Keratinocyte (primary cell): ENCODE data around the gene MGAT1. TPM values are rescaled to one million over a fixed set of nuclear protein-coding genes. Genes with fewer than 3 reads are reported as not detected.

Experiments used
- DNase-seq: peaks from one replicate; pipeline ENCODE4 v3.0.0-alpha.2; 2011; ENCODE audit warnings: low read depth, missing footprints, low spot score
- FAIRE-seq: peaks from 2 replicates; lab custom pipeline; 2011; peaks lifted over from hg19 to GRCh38; lab: Jason Lieb, UNC
- H2AFZ ChIP-seq: 2 replicates; pipeline ENCODE4 v1.6.0; 2012; ENCODE audit warnings: low read length, control low read depth, inconsistent platforms; ENCODE audit not compliant: control insufficient read depth
- H3K27ac ChIP-seq: 2 replicates; pipeline ENCODE4 v1.5.1; 2011; ENCODE audit warnings: low read length; ENCODE audit not compliant: control insufficient read depth, insufficient read depth
- H3K27me3 ChIP-seq: 3 replicates; pipeline ENCODE4 v1.6.0; 2011; ENCODE audit warnings: low read length; ENCODE audit not compliant: control insufficient read depth, insufficient read depth; ENCODE audit errors: extremely low read depth
- H3K36me3 ChIP-seq, 2 experiments: 2 replicates in 1 of 2; 3 replicates in 1 of 2; pipeline ENCODE4 v1.5.1; 2011; ENCODE audit warnings: low read length in 2 of 2, mild to moderate bottlenecking in 1 of 2; ENCODE audit not compliant: control insufficient read depth in 2 of 2, insufficient read depth in 2 of 2; ENCODE audit errors: extremely low read depth in 1 of 2
- H3K4me1 ChIP-seq: 3 replicates; pipeline ENCODE4 v1.5.1; 2011; ENCODE audit warnings: low read length; ENCODE audit not compliant: control insufficient read depth, insufficient read depth; ENCODE audit errors: extremely low read depth
- H3K4me2 ChIP-seq: 3 replicates; pipeline ENCODE4 v1.6.0; 2011; ENCODE audit warnings: low read depth, low read length; ENCODE audit not compliant: control insufficient read depth, insufficient read depth; ENCODE audit errors: extremely low read depth
- H3K4me3 ChIP-seq, 3 experiments: fragments of 200-600 bp in 1 of 3; sonication (generic) in 1 of 3; 2 replicates in 2 of 3; 3 replicates in 1 of 3; pipeline ENCODE4 v1.5.1; 2011 to 2016; ENCODE audit warnings: low read length in 3 of 3, mild to moderate bottlenecking in 3 of 3, control low read depth in 2 of 3, inconsistent platforms in 1 of 3, low read depth in 1 of 3, mixed read lengths in 1 of 3, mixed run types in 1 of 3, moderate library complexity in 1 of 3; ENCODE audit not compliant: control insufficient read depth in 2 of 3, insufficient read depth in 2 of 3; ENCODE audit errors: extremely low read depth in 1 of 3
- H3K79me2 ChIP-seq: 2 replicates; pipeline ENCODE4 v1.6.0; 2012; ENCODE audit warnings: low read length; ENCODE audit not compliant: control insufficient read depth, insufficient read depth
- H3K9ac ChIP-seq: 3 replicates; pipeline ENCODE4 v1.6.0; 2011; ENCODE audit warnings: low read length; ENCODE audit not compliant: control insufficient read depth, insufficient read depth; ENCODE audit errors: extremely low read depth
- H3K9me1 ChIP-seq: 3 replicates; pipeline ENCODE4 v1.6.0; 2011; ENCODE audit warnings: low read length; ENCODE audit not compliant: control insufficient read depth, insufficient read depth; ENCODE audit errors: extremely low read depth
- H3K9me3 ChIP-seq: 2 replicates; pipeline ENCODE4 v1.5.1; 2012; ENCODE audit warnings: low read depth, low read length; ENCODE audit not compliant: control insufficient read depth
- H4K20me1 ChIP-seq: 3 replicates; pipeline ENCODE4 v1.6.0; 2011; ENCODE audit warnings: low read length; ENCODE audit not compliant: control insufficient read depth, insufficient read depth; ENCODE audit errors: extremely low read depth
- CTCF ChIP-seq, 3 experiments: IDR thresholded peaks in 1 of 3; conservative IDR thresholded peaks in 1 of 3; optimal IDR thresholded peaks in 1 of 3; 2 replicates in 2 of 3; 3 replicates in 1 of 3; pipeline versions ENCODE3 to v1.5.1; 2011; ENCODE audit warnings: low read length in 3 of 3, mild to moderate bottlenecking in 3 of 3, moderate library complexity in 2 of 3, control low read depth in 1 of 3, inconsistent platforms in 1 of 3; ENCODE audit not compliant: insufficient read depth in 2 of 3; ENCODE audit errors: extremely low read depth in 1 of 3
- EZH2 ChIP-seq: IDR thresholded peaks from one replicate; pipeline ENCODE4 v1.6.1; 2012; ENCODE audit warnings: inconsistent platforms, mild to moderate bottlenecking, low read length, moderate library complexity
- dilution Hi-C: fragments of 300-500 bp; cut with MboI; formaldehyde crosslinking; loops from one replicate; pipeline ENCODE4 v1.7.0; 2020; ENCODE audit warnings: low sequenced_read_pairs; ENCODE audit not compliant: extremely low pct_ligation_motif_present
- polyA plus RNA-seq, 5 experiments: library from polyadenylated mRNA; depleted of rRNA in 3 of 5; stranded (reverse) in 3 of 5; stranded (forward) in 1 of 5; unstranded in 1 of 5; fragments of >200 nt; gene quantifications; 1 replicate in 1 of 5; 2 replicates in 3 of 5; 3 replicates in 1 of 5; pipeline versions ENCODE4 v1.2.1 to v1.2.3, GENCODE V29; 2011 to 2012; ENCODE audit warnings: missing spikeins in 2 of 5, low read depth in 1 of 5, low replicate concordance in 1 of 5

MGAT1 gene
- polyA plus RNA-seq, 1 donor (not counting 4 experiments of a cell fraction or from before 2014, with no cell fraction given): 80.3 TPM

- Histone ChIP-seq H3K4me3 (no peak overlapping the region), H3K79me2 (no peaks in the 10 kb centered on the region), H4K20me1 (no peaks in the 10 kb centered on the region), H2AFZ (no peak overlapping the region), H3K27me3 (no peaks in the 10 kb centered on the region), H3K9ac (no peak overlapping the region), H3K9me1 (no peaks in the 10 kb centered on the region), H3K4me2 (no peak overlapping the region), H3K36me3 (no peaks in the 10 kb centered on the region), H3K9me3 (no peaks in the 10 kb centered on the region), H3K27ac (no peak overlapping the region), H3K4me1 (no peaks in the 10 kb centered on the region)
- FAIRE-seq (no peak), DNase-seq (no peak)
- dilution Hi-C loops: no loop called here
- TF ChIP-seq CTCF (optimal IDR thresholded peaks at IDR 0.05 in 1 of 3, IDR thresholded peaks at IDR 0.05 in 1 of 3, conservative IDR thresholded peaks at IDR 0.05 in 1 of 3; ENCODE audit: extremely low read depth in 1 of 3, insufficient read depth in 2 of 3, low read length in 3 of 3) (no peak), EZH2 (no peak)
These were observed 26.2 kb downstream of the MGAT1 start for GRCh38 chr5:180776376-180776775.

GRCh38 chr5:180775624-180776023, 27.0 kb downstream of the MGAT1 start:
- Histone ChIP-seq H3K4me1 (no peaks in the 10 kb centered on the region), H3K9me3 (no peaks in the 10 kb centered on the region), H3K79me2 (no peaks in the 10 kb centered on the region), H2AFZ (no peak overlapping the region), H3K9me1 (no peaks in the 10 kb centered on the region), H3K4me3 (no peak overlapping the region), H3K27me3 (no peaks in the 10 kb centered on the region), H3K36me3 (no peaks in the 10 kb centered on the region), H4K20me1 (no peaks in the 10 kb centered on the region), H3K27ac (no peak overlapping the region), H3K4me2 (no peak overlapping the region), H3K9ac (no peak overlapping the region)
- DNase-seq (no peak), FAIRE-seq (no peak)
- dilution Hi-C loops: no loop called here
- no peak for TF ChIP-seq CTCF (optimal IDR thresholded peaks at IDR 0.05 in 1 of 3, IDR thresholded peaks at IDR 0.05 in 1 of 3, conservative IDR thresholded peaks at IDR 0.05 in 1 of 3; ENCODE audit: extremely low read depth in 1 of 3, insufficient read depth in 2 of 3, low read length in 3 of 3)
- TF ChIP-seq EZH2: no peak
